A549 (cell line): ENCODE measurements around the gene SUOX. TPM values are rescaled to one million over a fixed set of nuclear protein-coding genes. Genes with fewer than 3 reads are reported as not detected.
"Not testable (repeated sequence)": the region's sequence is repeated elsewhere in the genome, so short reads cannot be mapped to it uniquely, and the experiment has no call there.

Experiments
- ATAC-seq, 2 experiments: fragments of 200-7000 bp in 1 of 2; fragments of >200 bp in 1 of 2; cut with Nextera tagmentation in 1 of 2; cut with Tn5 transposase in 1 of 2; 3 replicates each; pipeline versions ENCODE4 v1.8.0 to v1.9.1; 2018 to 2020; ENCODE audit warnings: mild to moderate bottlenecking in 1 of 2, moderate library complexity in 1 of 2
- CTCF ChIA-PET: fragments of 300-600 bp; sonication (Branson Sonifier 250); formaldehyde crosslinking; extraction: SDS; loops from one replicate; lab custom pipeline; 2021; ENCODE audit warnings: antibody characterized with exemption, inconsistent platforms; lab: Yijun Ruan, JAX
- POLR2A ChIA-PET: fragments of 350-600 bp; formaldehyde crosslinking; extraction: SDS; loops from one replicate; lab custom pipeline; 2021; ENCODE audit warnings: antibody characterized with exemption, inconsistent platforms; lab: Yijun Ruan, JAX
- DNase-seq, 2 experiments: peaks; one replicate each; pipeline versions ENCODE4 v3.0.0 to v3.0.0-alpha.2; 2011 to 2016; ENCODE audit warnings: low read depth in 1 of 2, low spot score in 1 of 2
- FAIRE-seq: peaks from 2 replicates; lab custom pipeline; 2011; peaks lifted over from hg19 to GRCh38; lab: Jason Lieb, UNC
- H3K27ac ChIP-seq, 2 experiments: fragments of >200 bp; sonication (Bioruptor Twin); formaldehyde crosslinking; 3 replicates each; pipeline ENCODE4 v1.5.1; 2016 to 2017
- H3K4me1 ChIP-seq: fragments of >200 bp; sonication (Bioruptor Twin); formaldehyde crosslinking; 3 replicates; pipeline ENCODE4 v1.6.1; 2016
- H3K4me2 ChIP-seq: fragments of >200 bp; sonication (Bioruptor Twin); formaldehyde crosslinking; 3 replicates; pipeline ENCODE4 v1.6.1; 2016
- H3K4me3 ChIP-seq: fragments of >200 bp; sonication (Bioruptor Twin); formaldehyde crosslinking; 3 replicates; pipeline ENCODE4 v1.5.1; 2016
- H3K9me3 ChIP-seq: fragments of >200 bp; sonication (Bioruptor Twin); formaldehyde crosslinking; 3 replicates; pipeline ENCODE4 v1.6.1; 2016
- ATOH8 ChIP-seq: fragments of 250-450 bp; sonication (Bioruptor Pico); IDR thresholded peaks from 2 replicates; pipeline ENCODE4 v1.5.0; 2020; ENCODE audit warnings: low read depth, mild to moderate bottlenecking, moderate library complexity
- BCL3 ChIP-seq: fragments of >200 bp; sonication (Bioruptor Twin); formaldehyde crosslinking; IDR thresholded peaks from 3 replicates; pipeline ENCODE4 v1.6.1; 2016
- BHLHE40 ChIP-seq: IDR thresholded peaks from 2 replicates; pipeline ENCODE4 v1.6.1; 2012; ENCODE audit warnings: low read depth, low read length, inconsistent platforms
- CBX8 ChIP-seq: fragments of 200-600 bp; sonication (generic); IDR thresholded peaks from 2 replicates; pipeline ENCODE4 v1.6.1; 2016
- CTCF ChIP-seq: fragments of >200 bp; sonication (Bioruptor Twin); formaldehyde crosslinking; IDR thresholded peaks from 3 replicates; pipeline ENCODE4 v1.5.1; 2016
- E2F6 ChIP-seq: IDR thresholded peaks from 2 replicates; pipeline ENCODE4 v1.6.1; 2012; ENCODE audit warnings: low read depth, borderline replicate concordance
- EHF ChIP-seq: fragments of 250-450 bp; sonication (Bioruptor Pico); IDR thresholded peaks from 2 replicates; pipeline ENCODE4 v1.5.0; 2020; ENCODE audit warnings: mild to moderate bottlenecking
- EP300 ChIP-seq, 2 experiments: fragments of >200 bp; sonication (Bioruptor Twin); formaldehyde crosslinking; IDR thresholded peaks; 2 replicates in 1 of 2; 3 replicates in 1 of 2; pipeline ENCODE4 v1.6.1; 2016 to 2017
- FOSB ChIP-seq: fragments of 250-450 bp; sonication (Bioruptor Pico); IDR thresholded peaks from 2 replicates; pipeline ENCODE4 v1.5.0; 2020; ENCODE audit warnings: mild to moderate bottlenecking, moderate library complexity
- FOSL2 ChIP-seq, 2 experiments: fragments of 450-650 bp in 1 of 2; fragments of >200 bp in 1 of 2; sonication (Bioruptor Twin) in 1 of 2; formaldehyde crosslinking; IDR thresholded peaks; 2 replicates each; pipeline versions ENCODE4 v1.5.0 to v1.6.1; 2016 to 2020; ENCODE audit warnings: mild to moderate bottlenecking in 1 of 2, moderate library complexity in 1 of 2
- GATA3 ChIP-seq: IDR thresholded peaks from 2 replicates; pipeline ENCODE4 v1.6.1; 2012; ENCODE audit warnings: borderline replicate concordance
- HDAC2 ChIP-seq: fragments of 200-600 bp; sonication (generic); IDR thresholded peaks from 2 replicates; pipeline ENCODE4 v1.6.1; 2016
- HES2 ChIP-seq: fragments of >200 bp; sonication (Bioruptor Twin); formaldehyde crosslinking; IDR thresholded peaks from 2 replicates; pipeline ENCODE4 v1.6.1; 2016
- KDM1A ChIP-seq: fragments of 200-600 bp; sonication (generic); IDR thresholded peaks from 2 replicates; pipeline ENCODE4 v1.6.1; 2016; ENCODE audit warnings: low read depth, mild to moderate bottlenecking
- POLR2A ChIP-seq: IDR thresholded peaks from 2 replicates; pipeline ENCODE4 v1.6.1; 2012; ENCODE audit warnings: mild to moderate bottlenecking, low read length
- RARB ChIP-seq: fragments of 250-450 bp; sonication (Bioruptor Pico); IDR thresholded peaks from 2 replicates; pipeline ENCODE4 v1.8.0; 2021; ENCODE audit warnings: mild to moderate bottlenecking, moderate library complexity
- USF2 ChIP-seq: fragments of 450-650 bp; IDR thresholded peaks from 2 replicates; pipeline ENCODE4 v1.6.1; 2014; ENCODE audit warnings: antibody characterized with exemption
- ZFP36 ChIP-seq: fragments of 450-650 bp; IDR thresholded peaks from 2 replicates; pipeline ENCODE4 v1.6.1; 2014; ENCODE audit warnings: borderline replicate concordance; ENCODE audit not compliant: partially characterized antibody
- WGBS: methylation state at CpG from one replicate; pipeline ENCODE4 v1.1.6; 2017; ENCODE audit errors: missing lambda C conversion rate; 5-methylcytosine and 5-hydroxymethylcytosine counted together
- polyA plus RNA-seq, 4 experiments: library from polyadenylated mRNA; depleted of rRNA in 3 of 4; stranded (reverse); fragments of >200 nt; fragmentation: RNase III in 1 of 4; extraction: RNeasy Plus Mini Kit Qiagen cat#74134 plus additional on column Dnase treatment in 1 of 4; gene quantifications; 2 replicates in 3 of 4; 3 replicates in 1 of 4; pipeline ENCODE4 v1.2.3, GENCODE V29; 2011 to 2017

Gene SUOX
- polyA plus RNA-seq, 2 of the 4 experiments (the other 2 are of a cell fraction) = 13.6 to 15.6 TPM

- no peak for DNase-seq
- H3K9me3 ChIP-seq = no peaks in the 10 kb centered on the region
- H3K27ac ChIP-seq = no peak overlapping the region
- FAIRE-seq = no peak
- no peak for TF ChIP-seq ATOH8
- no peak for TF ChIP-seq BCL3
- no peak for TF ChIP-seq FOSB (CRISPR knock-in tag)
- no peak for TF ChIP-seq KDM1A
- TF ChIP-seq HES2 = no peak
- TF ChIP-seq CBX8 = no peak
- no peak for TF ChIP-seq ZFP36
- no peak for TF ChIP-seq E2F6
- TF ChIP-seq BHLHE40 = no peak
- no peak for TF ChIP-seq EP300 (IDR thresholded peaks at IDR 0.05)
- no peak for TF ChIP-seq RARB
- no peak for TF ChIP-seq USF2
- no peak for TF ChIP-seq EHF (CRISPR knock-in tag)
- TF ChIP-seq CTCF = no peak
- no peak for TF ChIP-seq POLR2A
- TF ChIP-seq, all 56 proteins: peak for 0
- 48% methylated on average over 2 of the region's 2 CpGs for WGBS
- ChIA-PET POLR2A (interaction anchor here (1.8 kb wide), 1 partner anchor 11 kb away, joined by 6 read pairs; the partner anchor contains the start of gene RAB5B), CTCF (interaction anchor here (0.6 to 9.8 kb wide), 6 partner anchors 8 to 246 kb away, joined by 3 to 96 read pairs (median 4); partner anchors contain the start of genes RAB5B and SUOX)
- Histone ChIP-seq H3K4me1 (no peaks in the 10 kb centered on the region), H3K4me3 (no peak overlapping the region), H3K4me2 (no peak overlapping the region)
- no peak for ATAC-seq
Observed at GRCh38 chr12:55984861-55985260, 12.2 kb upstream of the SUOX start.

GRCh38 chr12:55985341-55985740 is 11.7 kb upstream of the SUOX start:
- Histone ChIP-seq H3K4me2 (no peak overlapping the region), H3K4me3 (no peak overlapping the region), H3K4me1 (no peaks in the 10 kb centered on the region), H3K27ac (no peak overlapping the region), H3K9me3 (no peaks in the 10 kb centered on the region)
- no peak for ATAC-seq
- TF ChIP-seq FOSL2 (IDR thresholded peaks at IDR 0.05) (no peak), FOSL2 (CRISPR knock-in tag; IDR thresholded peaks at IDR 0.05) (no peak), GATA3 (no peak), HDAC2 (no peak)
- no peak for DNase-seq
- FAIRE-seq = no peak
- CTCF ChIA-PET = interaction anchor here (1.1 to 9.8 kb wide), 4 partner anchors 11 to 55 kb away, joined by 3 to 96 read pairs (median 7); partner anchors contain the start of genes RAB5B and SUOX
- POLR2A ChIA-PET = interaction anchor here (1.3 to 1.8 kb wide), 2 partner anchors 12 kb away, joined by 4 to 6 read pairs; partner anchors contain the start of gene RAB5B
- WGBS = 77% methylated on average over 4 of the region's 4 CpGs

- H3K4me3 ChIP-seq, H3K4me1 ChIP-seq, FAIRE-seq, H3K27ac ChIP-seq, DNase-seq, ATAC-seq, H3K4me2 ChIP-seq, H3K9me3 ChIP-seq: not testable (repeated sequence)
- POLR2A ChIA-PET = interaction anchor here (1.3 kb wide), 1 partner anchor 12 kb away, joined by 4 read pairs; the partner anchor contains the start of gene RAB5B
- CTCF ChIA-PET = interaction anchor here (1.1 to 9.8 kb wide), 3 partner anchors 12 to 56 kb away, joined by 3 to 96 read pairs (median 10); partner anchors contain the start of genes RAB5B and SUOX
- WGBS = 89% methylated on average over 7 of the region's 7 CpGs
Observed at GRCh38 chr12:55985976-55986375, 11.1 kb upstream of the SUOX start.
